SK-N-DZ (cell line): Measurements from ENCODE around the gene TNPO2.

Experiments
- DNase-seq: peaks from one replicate; pipeline ENCODE4 v3.0.0-alpha.2; 2015; ENCODE audit warnings: low spot score

TNPO2 gene

DNA sequence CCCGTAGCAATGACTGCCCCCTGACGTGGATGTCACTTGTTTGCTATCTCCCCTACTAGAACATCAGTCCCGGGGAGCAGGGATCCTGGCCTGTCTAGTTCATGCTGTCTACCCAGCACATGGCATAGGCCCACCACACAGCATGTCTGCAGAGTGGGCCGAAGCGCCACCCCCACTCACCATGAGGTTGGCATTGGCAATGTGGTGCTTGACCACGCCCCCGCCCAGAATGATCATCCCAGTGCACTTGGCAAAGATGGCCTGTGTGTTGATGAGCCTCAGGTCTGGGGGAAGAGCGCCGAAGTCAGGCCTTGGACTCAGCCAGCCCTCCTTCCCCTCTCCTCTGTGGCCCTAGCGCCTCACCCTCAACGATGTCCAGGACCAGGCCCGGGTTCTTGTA is 46.8 kb downstream of the TNPO2 start:
- no peak for DNase-seq

DNA sequence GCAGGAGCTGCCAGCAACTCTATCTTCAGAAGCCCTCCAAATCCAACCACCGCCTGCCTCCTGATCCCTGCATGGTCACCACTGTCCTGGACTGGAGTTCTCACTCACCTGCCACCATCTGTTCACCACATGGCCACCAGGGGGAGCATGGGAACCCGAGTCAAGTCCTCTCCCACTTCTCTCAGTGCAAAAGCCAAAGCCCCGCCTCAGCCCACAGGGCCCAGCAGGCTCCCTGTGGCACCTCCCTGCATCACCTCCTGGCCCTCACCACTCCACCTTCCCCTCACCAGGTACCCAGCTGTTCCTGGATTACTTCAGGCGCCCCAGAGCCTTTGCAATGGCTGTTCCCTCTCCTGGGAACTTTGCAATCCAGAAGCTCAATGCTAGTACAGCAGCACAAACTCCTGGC is 47.3 kb downstream of the TNPO2 start:
- DNase-seq, result peak; percentile 78

DNA sequence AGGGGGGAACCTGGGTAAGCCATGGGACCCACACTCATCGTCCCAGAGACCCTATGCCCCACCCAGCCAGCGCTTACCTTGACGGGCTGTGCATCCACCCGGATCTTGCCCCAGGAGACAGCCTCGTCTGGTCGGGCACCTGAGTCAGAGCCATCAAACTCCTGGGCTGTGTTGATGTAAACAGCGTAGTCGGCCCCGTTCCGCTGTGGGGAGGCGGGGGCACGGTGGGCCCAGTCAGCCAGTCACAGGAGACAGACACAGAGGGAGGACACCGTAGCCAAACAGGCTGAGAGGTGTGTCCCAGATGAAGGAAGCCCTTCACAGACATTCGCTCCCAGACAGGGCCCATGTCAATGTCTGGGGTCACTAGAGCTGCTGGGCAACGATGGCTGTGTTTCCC is 47.8 kb downstream of the TNPO2 start:
- no peak for DNase-seq

DNA sequence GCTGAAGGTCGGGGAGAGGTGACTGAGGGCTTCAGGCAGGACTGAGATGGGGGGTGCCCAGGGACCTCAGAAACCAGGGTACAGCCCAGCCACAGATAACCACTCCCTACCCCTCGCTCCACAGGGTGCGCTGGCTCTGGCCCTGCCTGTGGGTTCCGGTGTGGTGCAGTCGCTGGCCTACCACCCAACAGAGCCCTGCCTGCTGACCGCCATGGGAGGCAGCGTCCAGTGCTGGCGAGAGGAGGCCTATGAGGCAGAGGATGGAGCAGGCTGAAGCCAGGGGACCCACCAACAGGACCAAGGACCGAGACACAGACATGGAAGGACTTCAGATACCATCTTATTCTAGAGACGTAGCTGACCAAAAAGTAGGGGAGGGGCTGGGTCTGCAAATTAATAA is 48.3 kb downstream of the TNPO2 start:
- no peak for DNase-seq

DNA sequence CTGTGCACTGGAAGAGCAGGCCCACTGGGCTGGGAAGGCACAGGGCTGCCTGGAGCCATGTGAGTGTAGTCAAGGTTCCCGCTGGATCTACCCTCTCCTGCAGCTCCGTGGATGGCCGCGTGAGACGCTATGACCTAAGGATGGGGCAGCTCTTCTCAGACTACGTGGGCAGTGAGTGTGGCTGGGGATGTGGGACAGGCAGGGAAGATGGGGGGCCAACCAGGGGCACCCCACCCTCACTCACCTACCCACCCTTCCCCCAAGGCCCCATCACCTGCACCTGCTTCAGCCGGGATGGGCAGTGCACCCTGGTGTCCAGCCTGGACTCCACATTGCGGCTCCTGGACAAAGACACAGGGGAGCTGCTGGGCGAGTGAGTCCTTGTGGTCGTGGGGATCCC is 51.0 kb downstream of the TNPO2 start:
- no peak for DNase-seq

DNA sequence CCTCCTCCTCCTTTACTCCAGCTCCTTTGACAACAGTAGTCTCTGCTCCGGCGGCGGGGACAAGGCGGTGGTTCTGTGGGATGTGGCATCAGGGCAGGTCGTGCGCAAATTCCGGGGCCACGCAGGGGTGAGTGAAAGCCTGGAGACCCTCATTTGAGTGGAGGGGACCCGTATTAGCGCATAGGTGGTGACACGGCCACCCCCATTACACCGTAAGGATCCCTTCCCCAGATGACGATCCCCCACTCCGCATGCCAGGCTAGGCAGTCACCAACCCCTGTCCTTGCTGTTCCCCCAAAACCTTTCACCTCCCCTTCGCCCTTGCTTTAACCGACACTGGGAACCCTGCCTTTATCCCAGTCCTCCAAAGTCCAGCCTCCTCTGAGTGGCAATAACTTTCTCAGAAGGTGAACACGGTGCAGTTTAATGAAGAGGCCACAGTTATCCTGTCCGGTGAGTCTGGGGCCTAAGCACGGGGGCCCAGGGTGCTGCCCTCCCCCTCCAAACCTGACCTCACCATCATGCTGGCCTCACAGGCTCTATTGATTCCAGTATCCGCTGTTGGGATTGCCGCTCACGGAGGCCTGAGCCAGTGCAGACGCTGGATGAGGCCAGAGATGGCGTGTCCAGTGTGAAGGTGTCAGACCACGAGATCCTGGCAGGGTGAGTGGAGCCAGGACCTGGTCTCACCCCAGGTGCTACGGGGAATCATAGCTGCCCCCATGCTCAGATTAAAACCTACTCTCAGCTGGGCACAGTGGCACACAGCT is 53.4 kb downstream of the TNPO2 start:
- no peak for DNase-seq

DNA sequence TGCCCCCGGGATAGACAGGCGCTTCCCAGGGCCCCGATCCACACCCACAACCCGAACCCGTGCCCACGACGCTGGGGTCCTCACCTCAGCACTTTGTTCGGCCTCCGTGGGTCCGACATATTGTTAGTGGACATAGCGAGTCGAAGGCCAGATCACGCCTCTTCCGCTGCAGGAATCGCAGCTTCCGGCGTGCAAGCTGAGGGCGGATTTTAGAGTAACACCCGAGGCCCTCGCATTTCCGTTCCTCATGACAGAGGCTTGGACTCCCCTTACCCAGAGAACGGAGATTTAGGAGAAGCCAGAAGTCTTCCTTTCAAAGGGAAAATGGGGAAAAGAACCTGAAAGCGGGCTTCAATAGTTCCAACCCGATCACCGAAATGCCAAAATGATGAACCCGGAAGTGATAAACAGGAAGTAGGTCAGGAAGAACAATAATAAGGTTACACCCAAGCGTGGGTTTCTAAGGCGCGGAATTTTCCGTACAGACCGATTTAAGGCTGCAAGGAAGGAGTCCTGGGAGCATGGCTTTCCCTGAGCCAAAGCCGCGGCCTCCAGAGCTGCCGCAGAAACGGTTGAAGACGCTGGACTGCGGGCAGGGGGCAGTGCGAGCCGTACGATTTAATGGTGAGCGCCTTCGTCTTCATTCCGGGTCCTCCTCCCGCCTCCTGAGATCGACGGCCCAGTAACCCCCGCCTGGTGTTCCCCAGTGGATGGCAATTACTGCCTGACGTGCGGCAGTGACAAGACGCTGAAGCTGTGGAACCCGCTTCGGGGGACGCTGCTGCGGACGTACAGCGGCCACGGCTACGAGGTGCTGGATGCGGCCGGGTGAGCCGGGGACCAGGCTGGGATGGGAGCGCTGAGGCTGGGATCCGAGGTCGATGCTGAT is 54.2 kb downstream of the TNPO2 start:
- peak; percentile 85 for DNase-seq

DNA sequence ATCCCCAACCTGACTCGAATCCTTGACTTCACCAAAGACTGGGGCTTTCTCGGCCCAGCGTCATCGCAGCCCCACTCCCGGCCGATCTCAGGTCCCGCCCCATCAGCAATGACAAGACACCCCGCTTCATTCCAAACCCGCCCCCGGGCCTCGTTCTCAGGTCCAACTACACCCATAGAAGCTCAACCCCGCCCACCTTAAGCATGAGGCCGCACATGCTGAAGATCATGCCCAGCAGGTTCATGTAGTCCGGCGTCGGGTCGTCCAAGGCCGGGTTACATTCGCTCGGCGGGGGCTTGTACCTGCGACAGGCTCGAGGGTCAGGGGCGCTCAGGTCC is 54.8 kb downstream of the TNPO2 start:
- no peak for DNase-seq

DNA sequence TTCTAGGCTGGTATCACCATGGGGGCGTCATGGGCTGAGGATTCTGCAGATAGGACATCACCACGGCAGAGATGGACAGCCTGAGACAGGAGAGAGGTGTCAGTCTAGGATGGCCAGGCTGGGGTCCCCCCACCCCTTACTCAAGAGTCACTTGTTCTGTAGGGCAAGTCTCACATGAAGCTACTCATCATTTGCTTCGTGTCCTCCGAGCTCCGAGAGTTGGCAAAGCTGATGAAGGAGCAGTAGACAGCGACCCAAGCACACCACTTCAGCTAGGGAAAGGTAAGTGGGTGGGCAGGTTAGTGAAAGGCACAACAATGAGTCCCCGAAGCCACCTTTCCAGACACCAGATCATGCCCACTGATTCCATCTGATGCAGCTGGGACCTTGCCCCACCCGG is 55.4 kb downstream of the TNPO2 start:
- DNase-seq, result no peak

DNA sequence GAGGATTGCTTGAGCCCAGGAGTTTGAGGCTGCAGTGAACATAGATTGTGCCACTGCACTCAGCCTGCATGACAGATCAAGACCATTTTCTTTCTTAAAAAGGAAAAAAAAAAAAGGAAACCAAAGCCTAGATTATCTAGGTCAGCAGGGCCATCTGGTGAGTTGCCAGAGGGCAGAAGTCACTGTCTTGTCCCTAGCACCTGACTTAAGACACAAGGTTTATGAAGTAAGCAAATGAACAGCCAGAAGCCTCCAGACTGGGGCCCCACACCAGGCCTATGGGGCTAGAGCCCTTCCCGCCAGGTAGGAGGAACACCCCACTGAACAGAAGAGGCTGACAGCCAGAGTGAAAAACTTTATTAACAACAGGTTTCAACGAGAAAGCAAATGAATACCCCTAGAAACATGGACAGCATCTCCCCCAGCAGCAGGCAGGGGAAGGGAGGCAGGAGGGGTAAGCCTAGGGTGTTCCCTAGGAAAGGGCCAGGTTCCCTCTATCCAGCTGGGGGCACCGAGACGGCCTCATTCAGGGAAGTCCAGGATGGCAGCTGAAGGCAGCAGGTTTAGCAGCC is 55.9 kb downstream of the TNPO2 start:
- DNase-seq, result no peak

DNA sequence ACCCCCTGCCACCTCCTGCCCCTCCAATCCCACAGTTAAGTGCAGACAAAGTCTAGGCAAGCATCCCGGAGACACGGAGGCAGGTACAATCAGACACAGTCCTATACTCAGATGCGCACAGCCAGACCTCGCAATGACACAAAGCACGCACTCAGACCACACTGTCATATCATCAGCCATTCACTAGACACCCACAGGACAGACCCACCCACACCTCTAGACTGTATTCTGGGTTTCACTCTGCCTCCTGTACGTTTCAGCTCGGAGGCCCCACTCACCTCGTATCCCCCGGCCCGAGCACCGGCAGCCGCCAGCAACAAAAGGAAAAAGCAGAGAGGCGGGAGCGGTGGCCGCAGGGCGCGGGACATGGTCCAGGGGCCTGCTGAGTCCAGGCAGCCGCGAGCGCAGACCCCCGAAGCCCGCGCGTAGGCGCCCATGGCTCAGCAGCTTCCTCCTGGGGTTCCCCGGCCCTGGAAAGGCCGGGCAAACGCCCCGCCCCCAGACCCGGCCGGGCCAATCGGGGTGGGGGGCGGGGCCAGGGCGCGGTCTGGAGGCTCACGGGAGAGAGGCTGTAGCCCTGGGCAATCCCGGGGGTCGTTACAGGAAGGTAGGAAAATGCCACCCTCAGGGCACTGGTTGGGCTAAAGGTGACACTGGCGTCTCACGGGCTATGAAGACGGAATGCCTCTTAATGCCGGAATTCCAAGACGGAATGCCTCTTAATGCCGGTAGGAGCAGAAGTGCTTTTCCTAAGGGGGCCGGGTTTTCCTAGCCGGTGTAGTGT is 57.3 kb downstream of the TNPO2 start, which contains the start of the genes MAN2B1 and WDR83:
TSS of gene MAN2B1 (minus strand) at position 478 of the 784 bp plus-strand sequence. CDS start at position 437, 41 bp downstream.
TSS of gene WDR83 (plus strand) at position 543 of the 784 bp plus-strand sequence. CDS start 2,984 bp downstream, outside the sequence.
- DNase-seq, result peak; percentile 74

DNA sequence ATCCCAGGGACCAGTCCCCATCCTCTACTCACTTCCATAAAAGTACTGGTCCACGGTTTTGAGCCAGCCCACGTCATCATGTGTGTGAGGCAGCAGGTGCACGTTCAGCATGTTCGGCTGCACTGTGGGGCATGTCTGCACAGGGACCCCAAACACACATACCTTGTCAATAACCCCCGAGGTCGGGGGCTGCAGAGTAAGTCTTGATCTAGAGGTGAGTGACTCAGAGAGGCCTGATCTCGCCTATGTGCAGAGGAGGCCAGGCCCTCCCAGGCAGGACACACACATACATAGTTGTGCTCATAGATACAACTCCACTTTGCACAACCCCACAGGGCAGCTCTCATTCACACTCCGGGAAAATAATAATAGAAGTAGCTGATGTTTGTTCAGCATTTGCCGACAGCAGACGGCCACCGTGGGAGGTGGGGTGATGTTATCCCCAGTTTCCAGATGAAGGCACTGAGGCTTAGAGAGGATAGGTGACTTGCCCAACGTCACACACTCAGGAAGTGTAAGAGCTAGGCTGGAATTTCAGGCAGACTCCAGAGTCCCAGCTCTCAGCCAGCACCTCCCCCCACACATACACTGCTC is 58.0 kb downstream of the TNPO2 start:
- DNase-seq, result no peak

DNA sequence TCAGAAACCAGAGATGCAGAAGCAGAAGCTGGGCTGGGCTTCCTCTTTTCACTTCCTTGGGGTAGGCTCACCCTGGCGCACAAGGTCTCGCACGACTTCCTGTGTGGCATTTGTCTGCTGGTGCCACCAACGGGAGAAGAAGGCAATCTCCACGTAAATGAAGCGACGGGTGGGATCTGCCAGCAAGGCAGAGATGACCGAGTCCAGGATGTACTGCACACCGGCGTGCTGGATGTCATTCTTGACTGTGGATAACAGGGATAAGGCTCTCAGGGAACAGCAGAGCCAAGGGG is 58.5 kb downstream of the TNPO2 start:
- DNase-seq, result no peak

DNA sequence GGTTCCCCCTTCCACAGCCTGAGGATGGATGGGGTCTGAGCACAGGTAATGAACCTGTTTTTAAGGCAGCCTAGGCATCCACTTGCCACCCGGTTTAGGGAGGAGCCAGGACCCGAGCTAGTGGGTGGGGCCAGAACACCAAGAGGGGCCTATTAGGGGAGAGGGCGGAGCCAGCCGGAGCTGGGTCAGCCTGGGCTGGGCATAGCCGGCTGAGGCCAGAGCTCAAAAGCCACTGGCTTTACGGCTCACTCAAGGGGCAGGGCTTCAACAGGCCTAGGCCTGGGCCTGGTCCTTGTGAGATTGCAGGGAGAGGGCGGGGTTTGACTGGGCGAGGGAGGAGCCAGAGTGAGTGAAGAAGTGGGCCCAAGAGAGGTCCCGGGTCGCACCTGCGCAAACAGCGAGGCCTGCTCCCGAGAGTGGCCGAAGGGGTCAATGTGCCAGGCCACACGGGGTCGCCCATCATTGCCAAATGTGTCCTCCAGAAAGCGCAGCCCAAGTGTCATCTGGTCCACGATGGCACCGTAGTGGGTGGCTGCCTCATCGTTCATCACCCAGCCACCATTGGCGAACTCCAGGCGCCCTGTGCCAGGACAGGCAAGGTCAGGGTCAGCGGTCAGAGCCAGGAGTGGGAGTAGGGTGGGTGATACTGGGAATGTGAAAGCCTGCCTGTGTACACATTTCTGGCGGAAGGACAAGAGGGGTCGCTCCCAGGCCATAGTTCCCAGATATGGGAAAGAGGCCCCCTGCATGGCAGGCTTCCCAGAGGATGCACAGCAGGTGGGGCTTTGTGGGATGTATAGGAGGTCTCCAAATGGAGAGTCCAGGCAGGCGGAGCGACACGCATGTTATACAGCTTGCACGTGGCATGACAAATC is 59.1 kb downstream of the TNPO2 start:
- DNase-seq, result no peak

DNA sequence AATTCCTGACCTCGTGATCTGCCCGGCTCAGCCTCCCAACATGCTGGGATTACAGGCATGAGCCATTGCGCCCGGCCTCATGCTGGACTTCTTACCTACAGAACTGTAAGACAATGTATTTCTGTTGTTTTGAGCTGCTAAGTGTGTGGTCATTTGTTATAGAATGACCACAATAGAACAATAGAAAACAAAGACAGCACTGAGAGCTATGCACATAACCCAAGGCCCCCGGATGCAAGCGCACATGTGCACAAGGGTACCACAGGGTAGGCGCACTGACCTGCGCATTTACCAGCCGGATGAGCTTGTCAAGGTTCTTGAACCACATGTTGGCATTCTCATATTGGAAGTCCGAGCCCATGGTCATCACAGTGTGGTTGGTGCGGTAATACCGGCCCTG is 62.8 kb downstream of the TNPO2 start:
- no peak for DNase-seq

DNA sequence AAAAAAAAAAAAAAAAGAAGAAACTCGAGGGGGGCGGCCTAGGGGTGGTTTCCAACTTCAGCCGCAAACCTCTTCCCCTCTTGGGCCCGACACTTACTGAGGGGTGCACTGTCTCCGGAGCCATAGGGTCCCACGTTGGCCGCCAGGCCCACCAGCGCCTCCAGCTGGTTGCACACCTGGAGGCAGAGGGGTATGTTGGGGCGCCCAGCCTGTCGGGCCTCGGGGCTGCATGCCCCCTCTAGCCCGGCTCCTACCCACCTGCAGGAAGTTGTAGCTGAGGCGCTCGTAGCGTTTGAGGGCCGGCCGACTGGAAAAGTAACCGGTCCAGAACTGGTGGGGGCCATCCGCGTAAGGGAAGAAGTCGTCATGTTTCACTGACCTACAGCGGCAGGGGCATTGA is 65.8 kb downstream of the TNPO2 start:
- DNase-seq, result no peak

DNA sequence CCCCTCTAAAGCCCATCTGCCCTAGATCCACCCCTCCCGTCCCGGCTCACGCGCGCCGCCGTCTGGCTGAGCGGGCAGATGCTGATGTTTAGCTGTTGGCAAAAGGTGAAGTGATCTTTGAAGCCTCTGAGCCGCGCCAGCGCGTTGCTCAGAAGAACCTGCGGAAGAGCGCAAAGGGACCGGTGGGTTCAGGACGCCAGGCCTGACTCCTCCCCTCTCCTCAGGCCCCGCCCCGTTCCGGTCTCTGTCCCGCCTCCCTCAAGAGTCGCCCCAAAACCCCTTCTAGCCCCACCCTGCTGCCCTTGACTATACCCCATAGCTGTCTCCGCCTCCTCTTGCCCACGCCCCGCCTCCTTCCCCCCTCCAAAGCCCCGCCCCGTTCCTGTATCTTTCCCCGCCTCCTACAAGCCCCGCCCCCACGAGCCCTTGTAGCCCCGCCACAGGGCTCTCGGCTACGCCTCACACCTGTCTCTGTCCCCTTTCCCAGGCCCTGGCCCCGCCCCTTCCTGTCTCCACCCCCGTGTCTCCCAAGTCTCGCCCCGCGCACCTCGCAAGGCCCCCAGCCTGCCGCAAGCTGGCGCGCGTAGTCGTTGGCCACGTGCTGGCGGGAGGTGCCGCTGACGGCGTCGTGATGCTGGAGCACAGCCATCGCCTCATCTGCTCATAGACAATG is 66.7 kb downstream of the TNPO2 start:
- DNase-seq, result no peak

DNA sequence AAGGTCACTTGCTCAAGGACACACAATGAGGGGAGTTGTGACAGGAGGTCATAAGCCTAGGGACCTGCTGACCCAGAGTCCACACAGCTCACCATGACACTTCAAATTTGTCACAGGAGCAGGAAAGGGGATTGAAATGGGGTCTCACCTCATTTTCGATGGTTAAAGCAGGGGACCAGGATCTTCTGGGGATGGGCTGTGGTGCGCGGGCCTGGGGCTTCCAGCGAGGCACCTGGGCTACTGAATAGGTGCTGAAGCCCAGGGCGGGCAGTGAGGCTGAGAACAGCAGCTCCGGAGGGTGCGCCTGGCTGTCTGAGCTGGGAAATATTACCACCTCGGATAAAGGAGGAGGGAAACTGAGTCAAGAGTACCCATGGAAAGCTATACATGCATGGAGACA is 68.2 kb downstream of the TNPO2 start:
- no peak for DNase-seq

DNA sequence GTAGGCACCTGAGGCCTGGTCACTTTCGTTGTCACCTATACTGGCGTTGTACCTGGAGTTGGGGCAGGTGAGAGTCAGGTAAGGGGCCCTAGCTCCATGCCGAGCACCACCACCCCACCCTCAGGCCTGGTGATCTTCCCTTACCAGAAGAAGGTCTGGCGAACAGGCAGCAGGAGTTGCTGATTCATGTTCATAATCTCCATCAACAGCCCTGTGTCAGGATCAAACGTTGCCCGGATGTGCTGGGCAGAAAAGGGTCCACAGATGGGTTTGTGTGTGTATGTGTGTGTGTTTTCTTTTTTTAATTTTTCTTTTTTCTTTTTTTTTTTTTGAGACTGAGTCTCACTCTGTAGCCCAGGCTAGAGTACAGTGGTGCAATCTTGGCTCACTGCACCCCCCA is 71.5 kb downstream of the TNPO2 start:
- no peak for DNase-seq

DNA sequence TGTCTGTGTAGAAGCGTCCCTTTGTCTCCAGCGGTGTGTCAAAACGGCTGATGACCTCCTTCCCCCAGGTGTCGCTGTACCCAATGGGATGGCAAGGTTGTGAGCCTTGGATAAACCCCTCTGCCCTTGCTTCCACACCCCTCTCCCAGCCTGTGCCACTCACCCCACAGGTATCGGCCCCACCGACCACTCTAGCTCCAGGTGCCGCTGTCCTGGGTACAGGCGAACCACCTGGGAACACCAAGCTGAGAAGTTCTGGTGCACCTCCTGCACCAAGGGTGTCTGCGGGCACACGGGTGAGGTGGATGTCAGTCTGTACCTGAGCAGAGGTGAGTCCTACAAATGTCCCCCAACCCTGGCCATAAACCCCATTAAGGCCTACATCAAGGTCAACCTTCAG is 73.8 kb downstream of the TNPO2 start:
- DNase-seq, result no peak
